ENCODE data around the gene SCLT1. TPM values are rescaled to one million over a fixed set of nuclear protein-coding genes. Genes with fewer than 3 reads are reported as not detected.

The SCLT1 gene
- total RNA-seq, 2 donors from 2014 or later = 11.4 to 12.0 TPM

DNA sequence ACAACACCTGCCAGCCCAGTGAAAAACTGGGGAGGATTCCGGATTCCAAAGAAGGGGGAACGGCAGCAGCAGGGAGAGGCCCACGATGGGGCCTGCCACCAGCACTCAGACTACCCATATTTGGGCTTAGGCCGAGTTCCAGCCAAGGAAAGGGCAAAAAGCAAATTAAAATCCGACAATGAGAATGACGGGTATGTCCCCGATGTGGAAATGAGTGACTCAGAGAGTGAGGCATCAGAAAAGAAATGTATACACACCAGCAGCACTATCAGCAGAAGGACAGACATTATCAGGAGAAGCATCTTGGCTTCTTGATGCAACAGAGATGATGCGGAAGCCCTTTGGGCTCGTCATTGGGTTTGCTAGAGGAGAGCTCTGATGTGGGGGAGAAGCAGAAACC lies 221.4 kb downstream of the SCLT1 start:
- Mint-ChIP-seq H3K9me3 (no peaks in the 10 kb centered on the region), H3K36me3 (ENCODE audit: low read depth) (peaks cover 62% of the 10 kb centered on the region)
- H3K27ac ChIP-seq (ENCODE audit: low read depth, low read length) = no peak overlapping the region

DNA sequence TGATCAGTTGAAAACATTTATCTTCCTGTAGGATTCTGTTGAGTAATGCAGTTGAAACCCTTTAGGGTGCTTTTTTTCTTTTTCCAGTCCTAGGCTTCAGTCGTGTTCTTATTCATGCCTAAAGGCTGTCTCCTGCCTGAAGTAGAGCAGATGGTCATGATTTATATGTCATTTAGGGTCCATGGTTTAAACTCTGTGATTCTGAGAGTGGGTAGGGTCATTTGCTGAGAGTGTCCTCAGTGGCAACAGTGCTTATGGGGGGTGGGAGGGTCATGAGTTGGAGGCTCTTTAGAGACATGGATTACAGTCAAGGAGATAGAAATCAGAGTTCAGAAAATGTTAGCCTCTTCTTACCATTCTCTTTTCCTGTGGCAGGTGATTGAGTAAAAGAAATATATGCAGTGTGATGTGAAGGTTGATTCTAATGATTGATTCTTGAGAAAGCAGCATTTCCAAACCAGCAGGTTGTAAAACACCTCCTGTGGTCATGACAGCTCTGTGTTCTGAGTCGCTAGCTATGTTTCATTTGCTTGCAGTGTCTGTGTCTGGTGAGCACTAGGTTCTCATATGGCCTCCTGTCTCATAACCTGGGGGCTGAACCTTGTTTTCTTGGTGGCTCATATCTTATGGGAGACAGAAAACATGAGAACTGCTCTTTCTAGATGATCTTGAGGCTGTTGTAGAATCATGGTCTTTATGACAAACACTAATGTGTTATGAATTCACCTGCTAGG lies 223.4 kb downstream of the SCLT1 start:
- Histone ChIP-seq H3K27ac (ENCODE audit: low read depth, low read length) (no peak overlapping the region), H3K9me3 (ENCODE audit: control insufficient read depth, low read length) (no peaks in the 10 kb centered on the region), H3K36me3 (ENCODE audit: control insufficient read depth, insufficient read depth, low read length) (peaks cover 92% of the 10 kb centered on the region), H3K27me3 (ENCODE audit: control insufficient read depth, insufficient read depth, low read length, poor library complexity, severe bottlenecking) (peaks cover 7% of the 10 kb centered on the region), H3K9ac (ENCODE audit: extremely low read depth, low read length, poor library complexity, severe bottlenecking) (no peak overlapping the region), H3K4me1 (ENCODE audit: control insufficient read depth, insufficient read depth, low read length) (peaks cover 15% of the 10 kb centered on the region), H3K4me3 (ENCODE audit: low read length) (no peak overlapping the region)
- Mint-ChIP-seq H3K27me3 (ENCODE audit: insufficient read depth) (peaks cover 46% of the 10 kb centered on the region), H3K36me3 (ENCODE audit: low read depth) (peaks cover 79% of the 10 kb centered on the region), H3K4me1 (peaks cover 19% of the 10 kb centered on the region), H3K4me3 (no peak overlapping the region), H3K9me3 (no peaks in the 10 kb centered on the region), H3K27ac (no peak overlapping the region)
- WGBS, 2 experiments (ENCODE audit: insufficient coverage in 1 of 2, insufficient read length in 1 of 2) = 95 to 100% methylated on average over 1 to 2 of the region's 2 CpGs
- no peak for DNase-seq
- TF ChIP-seq, protein P1, sequence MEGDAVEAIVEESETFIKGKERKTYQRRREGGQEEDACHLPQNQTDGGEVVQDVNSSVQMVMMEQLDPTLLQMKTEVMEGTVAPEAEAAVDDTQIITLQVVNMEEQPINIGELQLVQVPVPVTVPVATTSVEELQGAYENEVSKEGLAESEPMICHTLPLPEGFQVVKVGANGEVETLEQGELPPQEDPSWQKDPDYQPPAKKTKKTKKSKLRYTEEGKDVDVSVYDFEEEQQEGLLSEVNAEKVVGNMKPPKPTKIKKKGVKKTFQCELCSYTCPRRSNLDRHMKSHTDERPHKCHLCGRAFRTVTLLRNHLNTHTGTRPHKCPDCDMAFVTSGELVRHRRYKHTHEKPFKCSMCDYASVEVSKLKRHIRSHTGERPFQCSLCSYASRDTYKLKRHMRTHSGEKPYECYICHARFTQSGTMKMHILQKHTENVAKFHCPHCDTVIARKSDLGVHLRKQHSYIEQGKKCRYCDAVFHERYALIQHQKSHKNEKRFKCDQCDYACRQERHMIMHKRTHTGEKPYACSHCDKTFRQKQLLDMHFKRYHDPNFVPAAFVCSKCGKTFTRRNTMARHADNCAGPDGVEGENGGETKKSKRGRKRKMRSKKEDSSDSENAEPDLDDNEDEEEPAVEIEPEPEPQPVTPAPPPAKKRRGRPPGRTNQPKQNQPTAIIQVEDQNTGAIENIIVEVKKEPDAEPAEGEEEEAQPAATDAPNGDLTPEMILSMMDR (conservative IDR thresholded peaks at IDR 0.05) = no peak

More for the DNA sequence above, 221.4 kb downstream of the SCLT1 start:
- H3K27me3 Mint-ChIP-seq (ENCODE audit: insufficient read depth) = peaks cover 32% of the 10 kb centered on the region
- H3K4me3 Mint-ChIP-seq = no peak overlapping the region
- WGBS, 2 experiments (ENCODE audit: insufficient coverage in 1 of 2, insufficient read length in 1 of 2) = 91 to 93% methylated on average over 6 to 9 of the region's 9 CpGs
- H3K4me1 Mint-ChIP-seq = no peaks in the 10 kb centered on the region
- H3K4me1 ChIP-seq (ENCODE audit: control insufficient read depth, insufficient read depth, low read length) = peaks cover 5% of the 10 kb centered on the region
- peaks cover 91% of the 10 kb centered on the region for H3K36me3 ChIP-seq (ENCODE audit: control insufficient read depth, insufficient read depth, low read length)
- H3K9me3 ChIP-seq (ENCODE audit: control insufficient read depth, low read length) = no peaks in the 10 kb centered on the region
- peaks cover 7% of the 10 kb centered on the region for H3K27me3 ChIP-seq (ENCODE audit: control insufficient read depth, insufficient read depth, low read length, poor library complexity, severe bottlenecking)
- TF ChIP-seq, protein P1 (conservative IDR thresholded peaks at IDR 0.05) = no peak
- no peak overlapping the region for H3K4me3 ChIP-seq (ENCODE audit: low read length)
- H3K9ac ChIP-seq (ENCODE audit: extremely low read depth, low read length, poor library complexity, severe bottlenecking) = no peak overlapping the region
- DNase-seq = no peak
- H3K27ac Mint-ChIP-seq = no peak overlapping the region

DNA sequence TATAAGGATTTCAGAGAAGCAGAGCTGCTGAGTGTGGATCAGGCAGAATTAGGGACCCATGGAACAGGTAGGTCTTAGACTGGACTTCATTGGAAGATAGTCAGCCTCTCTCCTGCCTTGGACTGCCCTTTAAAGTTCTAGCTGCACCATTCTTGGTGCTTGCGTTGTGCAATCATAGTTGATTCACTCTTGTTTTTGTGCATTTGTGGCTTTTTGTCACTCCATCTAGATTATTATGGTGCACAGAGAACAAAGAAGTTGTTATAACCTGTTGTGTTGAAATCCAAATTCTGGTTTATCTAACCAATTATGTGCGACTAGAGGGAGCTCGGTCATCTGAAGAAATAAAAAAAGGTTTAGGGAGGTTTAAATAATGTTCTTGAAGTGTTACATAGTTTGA lies 224.6 kb downstream of the SCLT1 start:
- no peaks in the 10 kb centered on the region for H3K9me3 Mint-ChIP-seq
- TF ChIP-seq, protein P1 (conservative IDR thresholded peaks at IDR 0.05) = no peak
- DNase-seq = no peak
- no peak overlapping the region for H3K27ac ChIP-seq (ENCODE audit: low read depth, low read length)
- no peak overlapping the region for H3K9ac ChIP-seq (ENCODE audit: extremely low read depth, low read length, poor library complexity, severe bottlenecking)
- peaks cover 12% of the 10 kb centered on the region for H3K27me3 ChIP-seq (ENCODE audit: control insufficient read depth, insufficient read depth, low read length, poor library complexity, severe bottlenecking)
- peaks cover 94% of the 10 kb centered on the region for H3K36me3 ChIP-seq (ENCODE audit: control insufficient read depth, insufficient read depth, low read length)
- WGBS, 2 experiments (ENCODE audit: insufficient coverage in 1 of 2, insufficient read length in 1 of 2) = 89 to 94% methylated on average over 3 of the region's 3 CpGs
- peaks cover 15% of the 10 kb centered on the region for H3K4me1 ChIP-seq (ENCODE audit: control insufficient read depth, insufficient read depth, low read length)
- H3K27me3 Mint-ChIP-seq (ENCODE audit: insufficient read depth) = peaks cover 55% of the 10 kb centered on the region
- no peak overlapping the region for H3K27ac Mint-ChIP-seq
- peaks cover 19% of the 10 kb centered on the region for H3K4me1 Mint-ChIP-seq
- peaks cover 82% of the 10 kb centered on the region for H3K36me3 Mint-ChIP-seq (ENCODE audit: low read depth)
- H3K4me3 Mint-ChIP-seq = no peak overlapping the region
- H3K9me3 ChIP-seq (ENCODE audit: control insufficient read depth, low read length) = no peaks in the 10 kb centered on the region
- no peak overlapping the region for H3K4me3 ChIP-seq (ENCODE audit: low read length)

All from endodermal cell (in vitro differentiated cells).